Pulmonary artery endothelial cell (primary cell): ENCODE results near the gene PPP1R16B. TPM values are rescaled to one million over a fixed set of nuclear protein-coding genes. Genes with fewer than 3 reads are reported as not detected.

ENCODE experiments used
- DNase-seq: peaks from one replicate; pipeline ENCODE4 v3.0.0-alpha.2; 2011; ENCODE audit warnings: low read depth, low spot score
- total RNA-seq: library from RNA; depleted of rRNA; stranded (reverse); fragments of >200 nt; gene quantifications from 2 replicates; pipeline ENCODE4 v1.2.3, GENCODE V29; 2014

Gene PPP1R16B
- total RNA-seq, 1 donor from 2014 or later = 118 TPM

DNA sequence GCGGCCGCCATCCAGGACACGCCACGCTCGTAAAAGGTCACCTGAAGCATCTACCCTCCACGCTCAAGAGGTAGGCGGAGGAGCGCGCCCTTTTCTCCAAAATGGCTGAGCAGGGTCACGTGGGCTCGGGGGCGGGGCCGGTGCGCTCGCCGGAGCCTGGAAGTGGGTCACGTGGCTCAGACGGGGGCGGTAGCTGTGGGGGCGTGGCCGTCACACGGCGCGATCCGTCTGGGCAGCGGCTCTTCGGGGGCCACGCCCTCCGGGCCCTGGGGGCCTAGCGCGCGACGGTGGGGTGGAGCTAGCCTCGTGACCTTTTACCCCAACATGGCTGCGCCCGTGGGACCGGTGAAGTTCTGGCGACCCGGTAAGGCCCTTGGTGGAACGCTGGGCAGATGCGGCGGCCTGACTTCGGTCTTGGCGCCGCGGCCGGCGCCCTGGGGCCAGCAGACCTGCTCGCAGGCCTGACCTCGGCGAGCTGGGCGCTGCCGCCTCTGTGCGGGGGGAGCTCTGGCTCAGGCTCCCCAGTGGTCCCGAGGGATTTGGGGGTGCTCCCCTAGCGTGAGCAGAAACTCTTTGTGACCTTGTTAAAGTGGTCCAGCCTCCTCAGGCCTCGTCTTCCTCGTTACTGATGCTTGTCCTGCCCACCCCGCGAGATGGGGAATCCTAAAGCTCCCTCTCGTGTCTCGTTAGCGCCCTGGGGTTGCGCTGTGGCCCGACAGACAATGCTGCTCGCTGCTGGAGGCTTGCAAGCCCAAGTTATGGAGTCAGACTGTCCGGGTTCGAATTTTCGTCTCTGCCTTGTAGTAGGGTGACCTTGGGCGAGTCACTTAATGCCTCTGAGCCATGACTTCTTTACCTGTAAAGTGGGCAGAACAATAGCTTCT is 156.8 kb downstream of the PPP1R16B start, which contains the start of gene DHX35:
Gene DHX35 (plus strand): TSS at position 301 of the 884 bp plus-strand sequence. CDS start 24 bp downstream, at position 325.
- DNase-seq = peak; percentile 88

GRCh38 chr20:38962928-38963401 is 157.5 kb downstream of the PPP1R16B start:
- DNase-seq = no peak

- no peak for DNase-seq
Observed at GRCh38 chr20:38963745-38964144, 158.2 kb downstream of the PPP1R16B start.

GRCh38 chr20:38965264-38965663 is 159.8 kb downstream of the PPP1R16B start:
- no peak for DNase-seq

DNA sequence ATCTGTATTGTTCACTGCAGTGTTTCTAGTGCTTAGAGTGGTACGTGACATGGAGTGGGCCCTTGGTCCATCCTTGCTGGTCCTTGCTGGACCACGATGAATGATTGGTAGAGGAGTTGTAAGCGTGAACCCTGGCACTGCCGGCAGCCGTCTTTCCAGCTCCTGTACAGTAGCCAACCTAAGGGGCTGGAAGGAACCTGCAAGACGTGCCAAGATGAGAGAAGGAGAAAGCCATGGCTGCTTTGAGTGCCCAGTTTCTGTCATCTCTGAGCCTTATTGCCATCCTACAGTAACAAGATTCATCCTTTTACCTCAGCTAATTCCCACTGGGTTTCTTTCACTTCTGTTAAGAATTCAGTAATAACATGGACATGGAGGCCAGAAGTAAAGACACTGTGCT is 162.6 kb downstream of the PPP1R16B start:
- no peak for DNase-seq

- DNase-seq = no peak
Observed at GRCh38 chr20:38969708-38970107, 164.2 kb downstream of the PPP1R16B start.

DNA sequence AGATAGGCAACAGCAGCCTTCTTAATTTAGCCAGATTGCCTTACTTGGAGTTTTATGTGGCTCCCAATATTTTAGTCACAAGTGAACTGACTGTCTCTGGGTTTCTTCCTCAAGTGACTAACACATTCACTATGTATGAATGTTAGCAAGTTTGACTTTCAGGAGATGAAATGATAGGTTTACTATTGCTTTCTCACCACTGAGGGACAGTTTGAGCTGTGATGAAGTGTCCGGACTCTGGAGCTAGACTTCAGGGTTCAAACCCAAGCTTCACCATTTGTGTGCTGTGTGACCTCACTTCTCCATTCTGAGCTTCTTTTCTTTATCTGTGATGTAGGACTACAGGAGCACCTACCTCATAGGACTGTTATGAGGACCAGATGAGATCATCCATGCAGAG is 164.8 kb downstream of the PPP1R16B start:
- no peak for DNase-seq

Other genes starting within 250 kb of the PPP1R16B start
- gene ADIG, start 224.5 kb upstream of the PPP1R16B start, total RNA-seq = not detected in 2 replicates
- 0.04 TPM in 1 of 2 replicates, not detected in the other for gene ARHGAP40, start 203.9 kb upstream of the PPP1R16B start, total RNA-seq
- not detected in 2 replicates for gene SLC32A1, start 81.2 kb upstream of the PPP1R16B start, total RNA-seq
- gene ACTR5, start 57.2 kb upstream of the PPP1R16B start, total RNA-seq = 11.5 and 14.0 TPM in 2 replicates
- gene FAM83D, start 120.7 kb downstream of the PPP1R16B start, total RNA-seq = 19.3 and 57.1 TPM in 2 replicates
- gene DHX35, start 156.6 kb downstream of the PPP1R16B start, total RNA-seq = 9.9 and 12.1 TPM in 2 replicates